GM19035 (cell line): ENCODE results near the gene HIF1A.
"Not testable (repeated sequence)": the region's sequence is repeated elsewhere in the genome, so short reads cannot be mapped to it uniquely, and the experiment has no call there.

ENCODE experiments used
- ATAC-seq: cut with Tn5 transposase; IDR thresholded peaks from one replicate; pipeline ENCODE4 v1.9.1; 2021; ENCODE audit not compliant: unreplicated experiment

Gene HIF1A

DNA sequence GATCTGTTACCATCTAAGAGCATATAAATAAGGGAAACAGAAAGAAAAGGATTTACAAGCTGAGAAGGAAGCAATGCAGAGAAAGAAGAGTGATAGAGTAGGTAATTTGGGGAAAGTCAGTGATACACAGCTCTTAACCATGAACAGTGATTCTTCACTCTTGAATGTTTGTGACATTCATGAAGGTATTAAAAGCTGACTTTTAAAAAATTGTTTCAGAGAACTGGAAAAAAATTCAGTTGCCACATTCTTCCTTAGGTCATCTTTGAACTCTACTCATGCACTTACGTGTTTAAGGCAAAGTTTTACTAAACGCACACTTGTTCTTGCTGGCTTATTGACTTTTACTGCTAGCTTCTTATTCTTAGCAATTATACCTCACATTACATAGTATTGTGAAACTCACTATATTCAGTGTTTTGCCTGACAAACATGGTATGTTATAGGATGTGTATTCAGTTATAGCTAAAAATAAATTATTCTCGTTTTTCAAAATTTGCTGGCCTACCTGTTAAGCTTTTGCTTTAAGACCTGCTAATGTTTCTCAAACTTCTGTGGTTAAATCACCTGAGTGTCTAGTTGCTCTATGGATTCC lies 10.9 kb downstream of the HIF1A start:
- no peak for ATAC-seq

- ATAC-seq, result not testable (repeated sequence)
Observed at GRCh38 chr14:61707774-61708173, 12.5 kb downstream of the HIF1A start.

- ATAC-seq, result not testable (repeated sequence)
Observed at GRCh38 chr14:61708693-61709092, 13.4 kb downstream of the HIF1A start.

- ATAC-seq, result no peak
Observed at GRCh38 chr14:61710853-61711817, 15.8 kb downstream of the HIF1A start.

GRCh38 chr14:61712137-61712536 lies 16.8 kb downstream of the HIF1A start:
- no peak for ATAC-seq

DNA sequence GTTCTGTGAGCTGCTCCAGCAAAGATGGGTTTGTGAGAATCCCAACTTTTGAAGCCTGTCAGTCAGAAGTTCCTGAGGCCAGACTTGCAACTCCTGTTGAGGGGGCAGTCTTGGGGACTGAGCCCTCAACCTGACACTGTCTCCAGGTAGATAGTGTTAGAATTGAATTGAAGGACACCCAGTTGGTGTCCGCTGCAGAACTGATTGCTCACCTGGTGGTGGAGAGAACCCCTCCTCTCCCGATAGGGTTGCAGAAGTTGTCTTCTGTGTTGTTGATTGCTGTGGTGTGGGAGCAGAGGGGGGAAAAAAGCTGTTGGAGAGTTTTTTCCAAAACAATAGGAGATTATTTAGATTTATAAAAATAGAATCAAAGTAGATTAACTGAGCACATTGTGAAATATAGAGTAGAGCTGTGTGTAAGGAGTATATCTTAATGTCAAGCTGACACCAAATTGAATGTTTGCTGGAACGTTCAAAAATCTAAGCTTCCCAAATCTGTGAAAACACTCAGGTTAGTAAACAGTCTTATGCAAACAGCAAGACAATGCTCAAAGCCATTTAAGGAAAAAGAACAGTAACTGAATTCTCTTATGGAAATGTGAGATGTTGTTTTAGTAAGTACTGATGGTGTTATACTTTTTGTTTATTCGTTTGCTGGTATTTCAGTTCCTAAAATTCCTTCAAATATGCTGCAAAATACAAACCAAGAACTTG lies 18.6 kb downstream of the HIF1A start:
- no peak for ATAC-seq

GRCh38 chr14:61716956-61717355 lies 21.6 kb downstream of the HIF1A start:
- no peak for ATAC-seq

- ATAC-seq, result no peak
Observed at GRCh38 chr14:61718039-61718438, 22.7 kb downstream of the HIF1A start.

DNA sequence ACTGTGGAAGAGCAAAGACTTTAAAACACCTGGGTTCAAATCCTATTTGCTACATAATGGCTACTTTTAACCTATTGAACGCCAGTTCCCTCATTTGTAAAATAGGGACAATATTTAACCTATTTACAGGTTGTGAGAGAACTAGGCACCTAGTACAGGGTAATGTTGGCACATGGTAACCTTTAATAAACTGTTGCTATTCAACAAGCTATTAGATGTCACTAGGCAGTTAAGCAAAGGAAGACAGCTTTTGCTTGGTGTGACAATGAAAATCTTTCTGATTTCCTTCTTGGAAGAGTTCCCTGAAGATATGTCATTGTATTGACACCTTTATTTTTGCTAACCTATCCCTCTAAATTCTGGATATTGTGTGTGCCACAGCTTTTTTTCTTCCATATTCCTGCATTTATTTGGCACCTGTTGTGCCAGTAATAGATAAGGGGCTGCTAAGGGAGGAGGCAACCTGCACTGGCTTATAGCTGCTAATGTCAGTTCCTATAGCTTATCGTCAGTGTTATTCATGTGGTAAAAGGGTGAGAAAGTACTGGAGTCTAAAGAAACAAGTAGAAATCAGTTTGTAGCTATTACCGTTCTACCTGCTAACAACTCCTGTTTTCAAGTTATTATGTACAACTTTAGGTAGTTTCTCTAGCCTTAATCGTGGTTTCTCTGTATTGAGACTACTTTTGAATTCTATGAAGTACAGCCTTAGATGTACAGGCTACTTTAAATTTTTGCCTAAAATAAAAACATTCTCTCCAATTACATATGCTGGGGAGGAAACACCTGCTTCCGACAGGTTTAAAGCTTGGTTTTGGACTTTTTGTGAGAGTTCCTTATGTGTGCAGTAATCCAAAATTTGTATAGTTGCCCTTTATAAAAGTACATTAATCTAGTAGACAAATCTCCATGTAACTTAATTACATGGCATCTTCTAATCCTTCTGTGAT lies 24.3 kb downstream of the HIF1A start:
- ATAC-seq, result no peak

GRCh38 chr14:61720294-61720661 lies 25.0 kb downstream of the HIF1A start:
- ATAC-seq, result no peak

- no peak for ATAC-seq
Observed at GRCh38 chr14:61720741-61721140, 25.4 kb downstream of the HIF1A start.

DNA sequence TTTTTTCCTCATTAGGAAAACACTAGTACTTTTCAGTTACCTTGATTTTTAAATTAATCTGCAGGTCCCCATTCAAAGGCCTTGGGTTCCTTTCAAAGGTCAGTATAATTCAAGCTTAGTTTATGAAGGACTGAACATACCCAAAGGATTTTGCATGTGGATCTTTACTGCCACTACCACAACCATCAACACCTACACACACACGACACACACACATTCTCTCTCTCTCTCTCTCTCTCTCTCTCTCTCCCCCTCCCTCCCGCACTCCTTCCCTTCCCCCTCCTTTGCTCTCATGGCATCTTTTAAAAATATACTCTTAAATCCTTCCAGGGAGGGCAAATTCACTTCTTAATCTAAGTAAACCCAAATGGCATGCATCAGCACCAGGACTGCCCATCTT lies 28.8 kb downstream of the HIF1A start:
- ATAC-seq, result no peak

DNA sequence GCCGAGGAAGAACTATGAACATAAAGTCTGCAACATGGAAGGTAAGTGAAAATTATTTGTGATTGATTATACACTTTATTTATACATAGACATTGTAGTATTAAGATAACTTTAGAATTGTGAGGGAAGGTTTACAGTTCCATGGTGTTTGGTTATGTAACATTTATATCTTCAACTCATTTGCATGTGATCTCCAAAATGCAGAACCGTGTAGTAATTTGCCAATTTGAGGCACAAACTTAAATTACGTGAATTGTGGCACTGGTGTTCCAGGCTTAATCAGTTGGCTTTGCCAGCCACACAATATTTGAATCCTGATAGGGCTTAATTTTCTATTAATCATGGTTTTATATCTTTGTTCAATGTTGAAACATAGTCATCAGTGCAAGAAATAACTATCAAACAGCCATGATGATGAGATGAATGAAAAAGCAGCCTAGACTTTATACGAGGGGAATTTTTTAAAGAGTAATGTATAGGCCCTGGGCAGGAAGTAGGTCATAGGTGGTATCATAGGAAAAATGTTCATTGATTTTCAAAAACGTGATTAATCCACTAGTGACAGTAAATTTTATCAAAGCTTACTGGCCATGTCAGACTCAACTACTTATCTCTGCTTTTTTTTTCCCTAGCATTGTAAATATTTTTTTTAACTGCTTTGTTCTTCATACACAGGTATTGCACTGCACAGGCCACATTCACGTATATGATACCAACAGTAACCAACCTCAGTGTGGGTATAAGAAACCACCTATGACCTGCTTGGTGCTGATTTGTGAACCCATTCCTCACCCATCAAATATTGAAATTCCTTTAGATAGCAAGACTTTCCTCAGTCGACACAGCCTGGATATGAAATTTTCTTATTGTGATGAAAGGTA lies 31.7 kb downstream of the HIF1A start:
- no peak for ATAC-seq

DNA sequence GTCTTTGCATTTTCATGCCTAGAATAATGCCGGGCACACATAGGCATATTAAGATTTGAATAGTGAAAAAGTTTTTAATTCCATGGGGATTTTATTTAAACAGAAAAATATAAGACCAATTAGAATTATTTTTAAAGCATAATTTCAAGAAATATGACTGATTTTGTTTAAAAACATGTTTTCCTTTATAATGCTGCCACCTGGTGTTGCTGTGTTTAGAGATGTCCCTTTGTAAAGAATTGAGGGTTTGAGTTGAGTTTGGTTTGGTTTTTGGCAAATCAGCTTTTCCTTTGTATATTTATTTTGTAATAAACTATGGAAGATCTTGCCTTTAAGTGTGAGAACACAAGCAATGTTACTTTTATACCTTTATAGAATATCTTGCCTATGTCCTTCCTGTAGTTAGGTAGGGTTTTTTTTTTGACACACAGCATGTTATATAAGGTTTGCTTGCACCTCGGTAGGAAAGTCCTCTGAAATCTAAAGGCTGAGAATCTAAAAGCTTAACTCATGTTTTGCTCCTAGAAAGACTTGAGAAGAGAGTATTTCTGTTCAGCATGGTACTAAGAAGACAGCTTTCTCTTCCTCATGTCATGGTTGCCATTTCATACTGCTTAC lies 35.6 kb downstream of the HIF1A start:
- no peak for ATAC-seq

GRCh38 chr14:61733972-61734371 lies 38.7 kb downstream of the HIF1A start:
- no peak for ATAC-seq

DNA sequence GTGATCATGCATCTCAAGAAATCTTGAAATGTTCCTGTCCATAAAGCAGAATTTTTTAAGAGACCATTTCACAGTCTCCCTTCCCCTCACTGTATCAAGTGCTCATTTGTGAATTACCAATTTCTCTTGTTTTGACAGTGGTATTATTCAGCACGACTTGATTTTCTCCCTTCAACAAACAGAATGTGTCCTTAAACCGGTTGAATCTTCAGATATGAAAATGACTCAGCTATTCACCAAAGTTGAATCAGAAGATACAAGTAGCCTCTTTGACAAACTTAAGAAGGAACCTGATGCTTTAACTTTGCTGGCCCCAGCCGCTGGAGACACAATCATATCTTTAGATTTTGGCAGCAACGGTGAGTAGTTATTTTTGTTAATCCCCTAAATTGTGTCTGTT lies 41.4 kb downstream of the HIF1A start:
- no peak for ATAC-seq

DNA sequence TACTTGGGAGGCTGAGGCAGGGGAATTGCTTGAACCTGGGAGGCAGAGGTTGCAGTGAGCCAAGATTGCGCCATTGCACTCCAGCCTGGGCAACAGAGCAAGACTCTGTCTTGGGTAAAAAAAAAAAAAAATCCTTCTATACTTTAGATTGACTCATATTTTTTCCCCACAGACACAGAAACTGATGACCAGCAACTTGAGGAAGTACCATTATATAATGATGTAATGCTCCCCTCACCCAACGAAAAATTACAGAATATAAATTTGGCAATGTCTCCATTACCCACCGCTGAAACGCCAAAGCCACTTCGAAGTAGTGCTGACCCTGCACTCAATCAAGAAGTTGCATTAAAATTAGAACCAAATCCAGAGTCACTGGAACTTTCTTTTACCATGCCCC lies 42.6 kb downstream of the HIF1A start:
- no peak for ATAC-seq

GRCh38 chr14:61739133-61739532 lies 43.8 kb downstream of the HIF1A start:
- no peak for ATAC-seq

DNA sequence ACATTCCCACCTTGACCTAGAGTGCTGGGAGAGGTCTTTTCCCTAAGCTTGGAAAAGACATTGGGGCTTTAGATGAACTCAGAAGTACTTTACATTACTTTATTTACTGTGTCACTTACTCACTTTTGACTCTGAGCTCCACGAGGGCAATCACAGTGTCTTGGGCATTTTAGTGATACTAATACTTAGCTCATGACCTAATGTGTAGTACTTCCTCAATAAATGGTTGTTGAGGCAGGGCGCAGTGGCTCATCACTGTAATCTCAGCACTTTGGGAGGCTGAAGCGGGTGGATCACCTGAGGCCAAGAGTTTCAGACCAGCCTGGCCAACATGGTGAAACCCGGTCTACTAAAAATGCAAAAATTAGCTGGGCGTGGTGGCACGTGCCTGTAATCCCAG lies 47.1 kb downstream of the HIF1A start:
- ATAC-seq, result no peak
